ENCODE measurements around the gene PRIM1. TPM values are rescaled to one million over a fixed set of nuclear protein-coding genes. Genes with fewer than 3 reads are reported as not detected.
A peak's percentile ranks its signal among the peaks of the same experiment; 100 is the strongest.
"Not testable (repeated sequence)": the region's sequence is repeated elsewhere in the genome, so short reads cannot be mapped to it uniquely, and the experiment has no call there.

Gene PRIM1
- total and polyA plus RNA-seq, 7 donors = 2.3 to 10.0 (median 3.4) TPM

DNA sequence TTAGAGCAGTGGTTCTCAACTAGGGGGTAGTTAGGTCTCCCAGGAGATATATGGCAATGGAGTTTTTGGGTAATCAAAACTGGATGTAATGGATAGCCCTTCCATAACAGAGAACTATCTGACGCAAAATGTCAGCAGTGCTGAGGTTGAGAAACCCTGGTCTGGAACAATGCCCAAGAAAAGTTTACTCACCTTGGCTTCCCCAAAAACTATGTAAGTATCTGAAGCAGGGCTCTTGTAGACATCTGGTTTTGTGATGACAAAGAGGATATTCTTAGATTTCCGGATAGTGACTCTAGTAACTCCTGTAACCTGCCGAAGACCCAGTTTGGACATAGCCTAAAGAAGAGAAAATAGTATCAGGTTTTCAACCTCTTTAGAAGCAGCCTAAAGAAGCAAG, 38.8 kb downstream of the PRIM1 start:
- ATAC-seq = peak; percentile 61 to 76 (median 70)

GRCh38 chr12:56709759-56710376, 42.3 kb downstream of the PRIM1 start:
- ATAC-seq = peak in 1 of 4 donors; percentile 29
- Histone ChIP-seq H3K4me3 (no peak overlapping the region), H3K4me1 (peaks cover 28% of the 10 kb centered on the region), H3K9me3 (no peaks in the 10 kb centered on the region), H3K27me3 (ENCODE audit: insufficient read depth in 3 of 3, low read length in 2 of 3) (no peaks in the 10 kb centered on the region), H3K27ac (no peak overlapping the region), H3K36me3 (ENCODE audit: insufficient read depth in 1 of 2, low read depth in 1 of 2) (peaks cover 10 to 40% of the 10 kb centered on the region in 2 donors)
- intact Hi-C loops (cut with DNase I) = no loop called here
- WGBS, 3 donors = 73 to 86% (median 76%) methylated on average over 5 of the region's 5 CpGs
- TF ChIP-seq CTCF (IDR thresholded peaks at IDR 0.05) = no peak
- no peak for DNase-seq

More for the DNA sequence above, 38.8 kb downstream of the PRIM1 start:
- intact Hi-C loops (cut with DNase I) = no loop called here
- no peak for TF ChIP-seq CTCF (IDR thresholded peaks at IDR 0.05)
- Histone ChIP-seq H3K27ac (peak overlapping the region; percentile 83), H3K27me3 (ENCODE audit: insufficient read depth in 3 of 3, low read length in 2 of 3) (no peaks in the 10 kb centered on the region), H3K9me3 (no peaks in the 10 kb centered on the region), H3K4me3 (no peak overlapping the region), H3K36me3 (ENCODE audit: insufficient read depth in 1 of 2, low read depth in 1 of 2) (peaks cover 10 to 54% of the 10 kb centered on the region in 2 donors), H3K4me1 (peaks cover 48% of the 10 kb centered on the region)
- 51 to 84% (median 70%) methylated on average over 3 of the region's 3 CpGs for WGBS, 3 donors
- DNase-seq = no peak

DNA sequence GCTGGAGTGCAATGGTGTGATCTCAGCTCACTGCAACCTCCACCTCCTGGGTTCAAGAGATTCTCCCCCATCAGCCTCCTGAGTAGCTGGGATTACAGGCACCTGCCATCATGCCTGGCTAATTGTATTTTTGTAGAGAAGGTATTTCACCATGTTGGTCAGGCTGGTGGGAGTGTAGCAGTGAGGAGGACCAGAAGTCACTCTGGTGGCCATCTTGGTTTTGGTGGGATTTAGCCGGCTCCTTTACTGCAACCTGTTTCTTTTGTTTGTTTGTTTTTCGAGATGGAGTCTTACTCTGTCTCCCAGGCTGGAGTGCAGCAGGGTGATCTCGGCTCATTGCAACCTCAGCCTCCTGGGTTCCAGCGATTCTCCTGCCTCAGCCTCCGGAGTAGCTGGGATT, 47.6 kb downstream of the PRIM1 start:
- WGBS, 3 donors = 80 to 89% (median 82%) methylated on average over 5 of the region's 5 CpGs
- ATAC-seq; H3K27me3 ChIP-seq (ENCODE audit: insufficient read depth in 3 of 3, low read length in 2 of 3); intact Hi-C loops (cut with DNase I); H3K36me3 ChIP-seq (ENCODE audit: insufficient read depth in 1 of 2, low read depth in 1 of 2); H3K4me1 ChIP-seq; H3K27ac ChIP-seq; H3K9me3 ChIP-seq; DNase-seq; H3K4me3 ChIP-seq: not testable (repeated sequence)

DNA sequence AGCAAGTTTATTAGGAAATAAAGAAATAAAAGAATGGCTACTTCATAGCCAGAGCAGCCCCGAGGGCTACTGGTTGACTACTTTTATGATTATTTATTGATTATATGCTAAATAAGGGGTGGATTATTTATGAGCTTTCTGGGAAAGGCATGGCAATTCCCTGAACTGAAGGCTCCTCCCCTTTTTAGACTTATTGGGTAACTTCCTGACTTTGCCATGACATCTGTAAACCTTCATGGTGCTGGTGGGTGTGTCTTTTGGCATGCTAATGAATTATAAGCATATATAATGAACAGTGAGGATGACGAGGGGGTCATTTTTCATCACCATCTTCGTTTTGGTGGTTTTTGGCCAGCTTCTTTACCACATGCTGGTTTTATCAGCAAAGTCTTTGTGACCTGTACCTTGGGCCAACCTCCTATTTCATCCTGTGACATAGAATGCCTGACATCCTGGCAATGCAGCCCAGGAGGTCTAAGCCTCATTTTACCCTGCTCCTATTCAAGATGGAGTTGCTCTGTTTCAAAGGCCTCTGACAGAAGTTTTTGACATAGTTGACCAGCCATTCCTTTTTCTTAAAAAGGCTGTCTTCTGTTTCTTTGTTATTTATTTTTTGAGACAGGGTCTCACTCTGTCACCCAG, 53.0 kb downstream of the PRIM1 start:
- no peak for TF ChIP-seq CTCF (IDR thresholded peaks at IDR 0.05)
- H3K4me3 ChIP-seq = no peak overlapping the region
- ATAC-seq (no peak), DNase-seq (no peak)
- H3K36me3 ChIP-seq (ENCODE audit: insufficient read depth in 1 of 2, low read depth in 1 of 2) = no peaks in the 10 kb centered on the region
- intact Hi-C loops (cut with DNase I) = no loop called here
- no peaks in the 10 kb centered on the region for H3K9me3 ChIP-seq
- 67 to 75% (median 68%) methylated on average over 3 of the region's 3 CpGs for WGBS, 3 donors
- H3K27ac ChIP-seq = no peak overlapping the region
- no peaks in the 10 kb centered on the region for H3K27me3 ChIP-seq (ENCODE audit: insufficient read depth in 3 of 3, low read length in 2 of 3)
- peaks cover 19% of the 10 kb centered on the region for H3K4me1 ChIP-seq

DNA sequence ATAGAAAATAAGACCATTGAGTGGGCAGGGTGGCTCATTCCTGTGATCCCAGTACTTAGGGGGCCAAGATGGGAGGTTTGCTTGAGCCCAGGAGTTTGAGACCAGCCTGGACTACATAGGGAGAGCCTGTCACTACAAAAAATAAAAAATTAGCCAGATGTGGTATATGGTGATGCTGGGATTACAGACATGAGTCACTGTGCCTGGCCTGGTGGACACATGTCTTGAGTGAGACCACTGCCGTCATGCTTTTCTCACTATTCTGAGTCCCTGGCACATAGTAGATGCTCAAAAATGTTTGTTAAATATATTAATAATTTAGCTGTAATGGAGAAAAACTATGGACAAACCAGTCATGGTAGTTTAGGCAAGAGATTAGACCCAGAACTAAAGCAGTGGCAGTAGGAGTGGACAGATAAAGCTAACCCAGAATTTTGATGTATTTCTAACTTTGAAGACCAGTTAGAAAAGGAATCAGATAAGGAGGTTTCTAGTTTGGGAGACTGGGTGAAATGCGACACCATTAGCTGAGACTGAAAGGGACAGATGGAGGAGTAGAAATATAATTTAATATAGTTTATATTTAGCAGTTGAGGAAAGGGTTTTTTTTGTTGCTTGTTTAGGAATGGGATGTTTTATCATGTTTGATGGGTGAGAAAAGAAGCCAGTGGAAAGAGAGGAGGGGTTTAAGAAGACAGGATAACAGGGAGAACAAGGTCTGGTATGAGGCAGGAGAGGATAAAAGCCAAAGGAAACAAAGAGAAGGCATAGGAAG, 56.6 kb downstream of the PRIM1 start:
- 26 to 41% (median 28%) methylated on average over 2 of the region's 2 CpGs for WGBS, 3 donors
- H3K36me3 ChIP-seq (ENCODE audit: insufficient read depth in 1 of 2, low read depth in 1 of 2) = no peaks in the 10 kb centered on the region
- peak; percentile 54 to 78 (median 67) for ATAC-seq
- intact Hi-C loops (cut with DNase I) = no loop called here
- no peaks in the 10 kb centered on the region for H3K27me3 ChIP-seq (ENCODE audit: insufficient read depth in 3 of 3, low read length in 2 of 3)
- no peak for TF ChIP-seq CTCF (IDR thresholded peaks at IDR 0.05)
- H3K4me3 ChIP-seq = no peak overlapping the region
- peaks cover 19% of the 10 kb centered on the region for H3K4me1 ChIP-seq
- no peaks in the 10 kb centered on the region for H3K9me3 ChIP-seq
- H3K27ac ChIP-seq = peak overlapping the region; percentile 76
- no peak for DNase-seq
